ENCODE measurements around the gene CEP85. TPM values are rescaled to one million over a fixed set of nuclear protein-coding genes. Genes with fewer than 3 reads are reported as not detected.
"Not testable (repeated sequence)": the region's sequence is repeated elsewhere in the genome, so short reads cannot be mapped to it uniquely, and the experiment has no call there.

CEP85 gene
- total RNA-seq, 1 donor from 2014 or later, result 16.5 TPM

DNA sequence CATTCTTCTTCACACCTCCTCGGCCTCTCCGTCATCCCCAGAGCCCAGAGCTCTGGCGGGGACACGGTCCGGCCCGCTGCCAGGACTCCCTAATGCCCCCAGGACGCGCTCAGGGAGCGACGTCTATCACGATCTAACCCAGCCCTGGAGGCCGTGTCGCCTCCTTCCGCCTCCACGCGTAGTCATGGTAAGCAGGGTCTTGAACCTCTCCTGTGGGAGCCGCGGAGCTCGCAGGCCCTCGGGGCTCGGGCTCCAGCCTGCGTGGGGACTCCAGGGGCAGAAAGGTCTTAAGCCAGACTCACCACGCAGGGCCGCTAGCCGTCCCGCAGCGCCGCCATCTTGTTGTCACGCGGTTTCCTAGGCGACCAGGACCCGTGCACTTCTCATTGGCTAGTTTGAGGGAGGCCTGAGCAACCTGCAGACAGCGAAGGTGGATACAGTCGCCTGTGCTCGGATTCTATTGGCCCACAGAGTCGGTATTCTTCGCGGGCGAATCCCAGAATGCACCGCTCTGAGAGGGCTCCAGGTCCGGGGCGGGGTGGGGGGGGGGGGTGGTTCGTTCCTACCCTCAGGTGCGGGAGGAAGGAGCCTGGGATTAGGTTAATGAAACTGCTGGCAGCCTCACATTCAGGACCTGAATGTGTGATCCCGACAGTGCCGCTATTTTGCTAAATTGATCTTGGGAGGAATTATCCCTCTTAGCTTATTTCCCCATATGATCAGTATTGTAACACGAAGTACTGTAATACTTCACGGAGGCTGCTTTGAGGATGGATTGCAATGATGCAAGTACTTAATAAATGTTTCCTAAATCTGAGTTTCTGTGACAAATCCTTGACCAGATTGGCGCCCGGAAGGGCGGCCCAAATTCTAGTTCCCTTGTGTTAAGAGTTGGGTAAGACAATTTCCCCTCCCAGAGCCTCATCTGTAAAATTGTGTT is 72.6 kb downstream of the CEP85 start, which contains the start of gene UBXN11:
Gene UBXN11 (minus strand): TSS at position 347 of the 940 bp plus-strand sequence. CDS start 3,753 bp downstream, outside the sequence.
- H3K36me3 Mint-ChIP-seq (ENCODE audit: unreplicated experiment), result no peaks in the 10 kb centered on the region
- no peak for TF ChIP-seq CTCF (IDR thresholded peaks at IDR 0.05)
- peak within 1 kb of the TSS; percentile 98 for H3K4me3 Mint-ChIP-seq (ENCODE audit: unreplicated experiment)
- H3K27ac Mint-ChIP-seq (ENCODE audit: unreplicated experiment), result peak within 1 kb of the TSS; percentile 94
- peak; percentile 95 for DNase-seq (ENCODE audit: extremely low spot score, unreplicated experiment)
- H3K27me3 Mint-ChIP-seq (ENCODE audit: unreplicated experiment), result no peaks in the 10 kb centered on the region
- peaks cover 19% of the 10 kb centered on the region for H3K4me1 Mint-ChIP-seq (ENCODE audit: unreplicated experiment)
- H3K9me3 Mint-ChIP-seq (ENCODE audit: unreplicated experiment), result no peaks in the 10 kb centered on the region

GRCh38 chr1:26307363-26307781 is 73.4 kb downstream of the CEP85 start:
- H3K4me1 Mint-ChIP-seq (ENCODE audit: unreplicated experiment), result peaks cover 18% of the 10 kb centered on the region
- no peak overlapping the region for H3K4me3 Mint-ChIP-seq (ENCODE audit: unreplicated experiment)
- H3K27ac Mint-ChIP-seq (ENCODE audit: unreplicated experiment), result no peak overlapping the region
- no peaks in the 10 kb centered on the region for H3K36me3 Mint-ChIP-seq (ENCODE audit: unreplicated experiment)
- H3K9me3 Mint-ChIP-seq (ENCODE audit: unreplicated experiment), result no peaks in the 10 kb centered on the region
- no peak for DNase-seq (ENCODE audit: extremely low spot score, unreplicated experiment)
- no peak for TF ChIP-seq CTCF (IDR thresholded peaks at IDR 0.05)
- peaks cover 5% of the 10 kb centered on the region for H3K27me3 Mint-ChIP-seq (ENCODE audit: unreplicated experiment)

- not testable (repeated sequence) for H3K36me3 Mint-ChIP-seq (ENCODE audit: unreplicated experiment); H3K4me3 Mint-ChIP-seq (ENCODE audit: unreplicated experiment); H3K9me3 Mint-ChIP-seq (ENCODE audit: unreplicated experiment); H3K27me3 Mint-ChIP-seq (ENCODE audit: unreplicated experiment); H3K27ac Mint-ChIP-seq (ENCODE audit: unreplicated experiment); DNase-seq (ENCODE audit: extremely low spot score, unreplicated experiment)
- H3K4me1 Mint-ChIP-seq (ENCODE audit: unreplicated experiment), result peaks cover 10% of the 10 kb centered on the region
Observed at GRCh38 chr1:26307966-26308899, 74.2 kb downstream of the CEP85 start.

- Mint-ChIP-seq H3K27ac (ENCODE audit: unreplicated experiment) (no peak overlapping the region), H3K9me3 (ENCODE audit: unreplicated experiment) (no peaks in the 10 kb centered on the region), H3K4me1 (ENCODE audit: unreplicated experiment) (no peaks in the 10 kb centered on the region), H3K36me3 (ENCODE audit: unreplicated experiment) (no peaks in the 10 kb centered on the region), H3K4me3 (ENCODE audit: unreplicated experiment) (no peak overlapping the region), H3K27me3 (ENCODE audit: unreplicated experiment) (peaks cover 19% of the 10 kb centered on the region)
- no peak for DNase-seq (ENCODE audit: extremely low spot score, unreplicated experiment)
- no peak for TF ChIP-seq CTCF (IDR thresholded peaks at IDR 0.05)
Observed at GRCh38 chr1:26314501-26314900, 80.5 kb downstream of the CEP85 start.

- Mint-ChIP-seq H3K27me3 (ENCODE audit: unreplicated experiment) (peaks cover 19% of the 10 kb centered on the region), H3K9me3 (ENCODE audit: unreplicated experiment) (no peaks in the 10 kb centered on the region), H3K27ac (ENCODE audit: unreplicated experiment) (no peak overlapping the region), H3K4me3 (ENCODE audit: unreplicated experiment) (no peak overlapping the region), H3K4me1 (ENCODE audit: unreplicated experiment) (peaks cover 1% of the 10 kb centered on the region), H3K36me3 (ENCODE audit: unreplicated experiment) (no peaks in the 10 kb centered on the region)
- no peak for DNase-seq (ENCODE audit: extremely low spot score, unreplicated experiment)
- no peak for TF ChIP-seq CTCF (IDR thresholded peaks at IDR 0.05)
Observed at GRCh38 chr1:26315874-26316850, 82.2 kb downstream of the CEP85 start.

All from osteocyte (in vitro differentiated cells).